SK-N-SH (cell line): ENCODE data around the gene PTPRF. TPM values are rescaled to one million over a fixed set of nuclear protein-coding genes. Genes with fewer than 3 reads are reported as not detected.

Experiments used
- CTCF ChIA-PET: fragments of 300-600, 350-600 bp; formaldehyde crosslinking; extraction: SDS; loops from one replicate; lab custom pipeline; 2021; lab: Yijun Ruan, JAX
- POLR2A ChIA-PET: fragments of 350-600 bp; sonication (Branson Sonifier 250); formaldehyde crosslinking; extraction: SDS; loops from one replicate; lab custom pipeline; 2020; ENCODE audit warnings: antibody characterized with exemption, inconsistent platforms; lab: Yijun Ruan, JAX
- DNase-seq: peaks from one replicate; pipeline ENCODE4 v3.0.0; 2012
- H2AFZ ChIP-seq: fragments of 200-600 bp; sonication (generic); 2 replicates; pipeline ENCODE4 v1.8.1; 2016; ENCODE audit warnings: antibody characterized with exemption, mild to moderate bottlenecking, low read depth
- H3F3A ChIP-seq: fragments of 200-600 bp; sonication (generic); replicated peaks from 2 replicates; pipeline ENCODE3; 2016; ENCODE audit warnings: antibody characterized with exemption, mild to moderate bottlenecking; ENCODE audit not compliant: insufficient read depth
- H3K27ac ChIP-seq, 2 experiments: fragments of 200-500 bp in 1 of 2; fragments of 200-600 bp in 1 of 2; sonication (Bioruptor generic) in 1 of 2; sonication (generic), shearing (Covaris generic) in 1 of 2; 2 replicates each; pipeline versions ENCODE4 v1.5.1 to v1.6.1; 2014 to 2016; ENCODE audit warnings: low read depth in 2 of 2, inconsistent platforms in 1 of 2, low read length in 1 of 2, mild to moderate bottlenecking in 1 of 2, mixed read lengths in 1 of 2
- H3K27me3 ChIP-seq: fragments of 200-600 bp; sonication (generic), shearing (Covaris generic); 2 replicates; pipeline ENCODE4 v1.6.1; 2016; ENCODE audit warnings: mixed run types; ENCODE audit not compliant: insufficient read depth
- H3K36me3 ChIP-seq, 2 experiments: fragments of 200-500 bp in 1 of 2; fragments of 200-600 bp in 1 of 2; sonication (Bioruptor generic) in 1 of 2; sonication (generic) in 1 of 2; replicated peaks in 1 of 2; 2 replicates each; pipeline versions ENCODE3 to v1.5.1; 2014 to 2016; ENCODE audit warnings: low read length in 1 of 2, mild to moderate bottlenecking in 1 of 2; ENCODE audit not compliant: insufficient read depth in 2 of 2, control insufficient read depth in 1 of 2
- H3K4me1 ChIP-seq, 2 experiments: fragments of 200-500 bp in 1 of 2; fragments of 200-600 bp in 1 of 2; sonication (Bioruptor generic) in 1 of 2; sonication (generic), shearing (Covaris generic) in 1 of 2; 2 replicates each; pipeline versions ENCODE4 v1.5.1 to v1.6.1; 2014 to 2016; ENCODE audit warnings: low read depth in 1 of 2, low read length in 1 of 2, mixed run types in 1 of 2; ENCODE audit not compliant: insufficient read depth in 2 of 2, control insufficient read depth in 1 of 2
- H3K4me2 ChIP-seq: fragments of 200-600 bp; sonication (generic), shearing (Covaris generic); 2 replicates; pipeline ENCODE4 v1.6.1; 2017; ENCODE audit warnings: mixed run types
- H3K4me3 ChIP-seq, 2 experiments: fragments of 200-500 bp in 1 of 2; fragments of 200-600 bp in 1 of 2; sonication (Bioruptor generic) in 1 of 2; sonication (generic), shearing (Covaris generic) in 1 of 2; 2 replicates each; pipeline versions ENCODE4 v1.5.1 to v1.8.1; 2014 to 2016; ENCODE audit warnings: low read depth in 2 of 2, inconsistent platforms in 1 of 2, low read length in 1 of 2, mild to moderate bottlenecking in 1 of 2, mixed read lengths in 1 of 2, moderate library complexity in 1 of 2
- H3K79me2 ChIP-seq: fragments of 200-600 bp; sonication (generic); 2 replicates; pipeline ENCODE4 v1.8.1; 2017; ENCODE audit warnings: mild to moderate bottlenecking; ENCODE audit not compliant: insufficient read depth
- H3K9ac ChIP-seq: fragments of 200-600 bp; sonication (generic); 2 replicates; pipeline ENCODE4 v1.6.1; 2017; ENCODE audit warnings: mixed run types
- H3K9me2 ChIP-seq: fragments of 200-600 bp; sonication (generic); 2 replicates; pipeline ENCODE4 v1.6.1; 2017; ENCODE audit warnings: mixed run types
- H3K9me3 ChIP-seq: fragments of 200-600 bp; sonication (generic); 2 replicates; pipeline ENCODE4 v1.6.1; 2017; ENCODE audit warnings: mixed run types, mild to moderate bottlenecking, moderate library complexity
- H4K20me1 ChIP-seq: fragments of 200-600 bp; sonication (generic); 2 replicates; pipeline ENCODE4 v1.6.1; 2017; ENCODE audit warnings: mild to moderate bottlenecking, mixed run types; ENCODE audit not compliant: insufficient read depth
- CHD2 ChIP-seq: fragments of 150-350 bp; IDR thresholded peaks from 2 replicates; pipeline ENCODE4 v1.6.1; 2018; ENCODE audit warnings: low read length; ENCODE audit not compliant: partially characterized antibody
- CTCF ChIP-seq: fragments of 200-600 bp; sonication (generic); IDR thresholded peaks from 2 replicates; pipeline ENCODE4 v1.6.1; 2017; ENCODE audit warnings: antibody characterized with exemption, mild to moderate bottlenecking, moderate library complexity
- FOXJ3 ChIP-seq: sonication (generic); formaldehyde crosslinking; IDR thresholded peaks from 2 replicates; pipeline ENCODE4 v1.5.1; 2020; ENCODE audit warnings: mild to moderate bottlenecking, missing genetic modification reagents
- FOXM1 ChIP-seq: IDR thresholded peaks from 2 replicates; pipeline ENCODE4 v1.4.0; 2012; ENCODE audit warnings: low read depth, mild to moderate bottlenecking
- RFX5 ChIP-seq: IDR thresholded peaks from 2 replicates; pipeline ENCODE4 v1.6.1; 2012; ENCODE audit warnings: mild to moderate bottlenecking, improper control_type of control experiment, low read length
- RXRA ChIP-seq: IDR thresholded peaks from 2 replicates; pipeline ENCODE4 v1.4.0; 2012; ENCODE audit warnings: low read depth, mild to moderate bottlenecking, borderline replicate concordance
- SIN3A ChIP-seq: IDR thresholded peaks from 2 replicates; pipeline ENCODE4 v1.6.1; 2012; ENCODE audit warnings: low read depth, mild to moderate bottlenecking, low read length, moderate library complexity, borderline replicate concordance
- TAF1 ChIP-seq: IDR thresholded peaks from 2 replicates; pipeline ENCODE4 v1.6.1; 2012; ENCODE audit warnings: low read depth, mild to moderate bottlenecking, low read length, moderate library complexity, borderline replicate concordance
- ZBTB33 ChIP-seq: IDR thresholded peaks from 2 replicates; pipeline ENCODE4 v1.4.0; 2012; ENCODE audit warnings: low read depth, borderline replicate concordance
- WGBS: methylation state at CpG from one replicate; pipeline ENCODE4 v1.1.6; 2017; ENCODE audit warnings: low lambda C conversion rate; 5-methylcytosine and 5-hydroxymethylcytosine counted together
- polyA plus RNA-seq, 3 experiments: library from polyadenylated mRNA; depleted of rRNA; stranded (reverse); fragments of >200 nt; gene quantifications; 2 replicates each; pipeline ENCODE4 v1.2.3, GENCODE V29; 2012
- TF ChIP-seq, protein P1 (sequence below): IDR thresholded peaks from 2 replicates; pipeline ENCODE4 v1.6.1; 2012; ENCODE audit warnings: mild to moderate bottlenecking, low read depth, low read length, moderate library complexity
- TF ChIP-seq, protein P2 (sequence below): IDR thresholded peaks from 2 replicates; pipeline ENCODE4 v1.4.0; 2012; ENCODE audit warnings: low read depth, borderline replicate concordance
- TF ChIP-seq, protein P3 (sequence below): IDR thresholded peaks from 2 replicates; pipeline ENCODE4 v1.4.0; 2012; ENCODE audit warnings: low read depth

PTPRF gene
- polyA plus RNA-seq, 1 of the 3 experiments (the other 2 are of a cell fraction) = 72.7 TPM

GRCh38 chr1:43592051-43592665 lies 61.5 kb downstream of the PTPRF start (continued):
- TF ChIP-seq, protein P1, sequence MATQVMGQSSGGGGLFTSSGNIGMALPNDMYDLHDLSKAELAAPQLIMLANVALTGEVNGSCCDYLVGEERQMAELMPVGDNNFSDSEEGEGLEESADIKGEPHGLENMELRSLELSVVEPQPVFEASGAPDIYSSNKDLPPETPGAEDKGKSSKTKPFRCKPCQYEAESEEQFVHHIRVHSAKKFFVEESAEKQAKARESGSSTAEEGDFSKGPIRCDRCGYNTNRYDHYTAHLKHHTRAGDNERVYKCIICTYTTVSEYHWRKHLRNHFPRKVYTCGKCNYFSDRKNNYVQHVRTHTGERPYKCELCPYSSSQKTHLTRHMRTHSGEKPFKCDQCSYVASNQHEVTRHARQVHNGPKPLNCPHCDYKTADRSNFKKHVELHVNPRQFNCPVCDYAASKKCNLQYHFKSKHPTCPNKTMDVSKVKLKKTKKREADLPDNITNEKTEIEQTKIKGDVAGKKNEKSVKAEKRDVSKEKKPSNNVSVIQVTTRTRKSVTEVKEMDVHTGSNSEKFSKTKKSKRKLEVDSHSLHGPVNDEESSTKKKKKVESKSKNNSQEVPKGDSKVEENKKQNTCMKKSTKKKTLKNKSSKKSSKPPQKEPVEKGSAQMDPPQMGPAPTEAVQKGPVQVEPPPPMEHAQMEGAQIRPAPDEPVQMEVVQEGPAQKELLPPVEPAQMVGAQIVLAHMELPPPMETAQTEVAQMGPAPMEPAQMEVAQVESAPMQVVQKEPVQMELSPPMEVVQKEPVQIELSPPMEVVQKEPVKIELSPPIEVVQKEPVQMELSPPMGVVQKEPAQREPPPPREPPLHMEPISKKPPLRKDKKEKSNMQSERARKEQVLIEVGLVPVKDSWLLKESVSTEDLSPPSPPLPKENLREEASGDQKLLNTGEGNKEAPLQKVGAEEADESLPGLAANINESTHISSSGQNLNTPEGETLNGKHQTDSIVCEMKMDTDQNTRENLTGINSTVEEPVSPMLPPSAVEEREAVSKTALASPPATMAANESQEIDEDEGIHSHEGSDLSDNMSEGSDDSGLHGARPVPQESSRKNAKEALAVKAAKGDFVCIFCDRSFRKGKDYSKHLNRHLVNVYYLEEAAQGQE = no peak
- no peak for TF ChIP-seq FOXM1
- TF ChIP-seq, all 33 proteins: peak for 0

GRCh38 chr1:43592974-43593683 lies 62.4 kb downstream of the PTPRF start:
- POLR2A ChIA-PET = no interaction called here
- H3K36me3 ChIP-seq = peaks cover 0 to 27% of the 10 kb centered on the region in 2 experiments
- TF ChIP-seq TAF1 = no peak

DNA sequence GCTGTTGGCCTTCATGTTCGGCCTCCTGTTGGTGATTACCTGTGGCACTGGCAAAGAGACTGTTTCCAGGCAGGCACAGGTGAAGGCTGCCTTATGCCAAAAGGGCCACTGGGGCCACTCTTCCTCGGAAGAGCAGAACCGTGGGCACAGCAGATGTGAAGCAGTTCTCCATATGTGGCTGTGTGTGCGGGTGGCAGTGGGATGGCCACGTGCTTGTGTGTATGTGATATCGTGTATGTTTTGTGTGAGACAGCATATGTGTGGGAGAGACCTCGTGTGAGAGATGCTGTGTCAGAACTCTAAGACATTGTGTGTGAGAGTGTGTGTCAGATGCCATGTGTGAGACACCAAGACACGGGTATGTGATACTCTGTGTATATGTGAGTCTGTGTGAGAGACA lies 65.9 kb downstream of the PTPRF start:
- Histone ChIP-seq H3K4me3 (no peak overlapping the region), H3K4me1 (no peaks in the 10 kb centered on the region), H3K9me3 (no peaks in the 10 kb centered on the region), H3F3A (no peaks in the 10 kb centered on the region), H3K9ac (no peak overlapping the region), H3K4me2 (no peak overlapping the region), H3K27ac (no peak overlapping the region), H3K36me3 (peaks cover 0 to 14% of the 10 kb centered on the region in 2 experiments), H2AFZ (no peak overlapping the region), H3K9me2 (no peaks in the 10 kb centered on the region), H4K20me1 (no peaks in the 10 kb centered on the region), H3K79me2 (no peaks in the 10 kb centered on the region), H3K27me3 (no peaks in the 10 kb centered on the region)
- no peak for DNase-seq
- 81% methylated on average over 7 of the region's 8 CpGs for WGBS
- no peak for TF ChIP-seq CHD2
- TF ChIP-seq, protein P2, sequence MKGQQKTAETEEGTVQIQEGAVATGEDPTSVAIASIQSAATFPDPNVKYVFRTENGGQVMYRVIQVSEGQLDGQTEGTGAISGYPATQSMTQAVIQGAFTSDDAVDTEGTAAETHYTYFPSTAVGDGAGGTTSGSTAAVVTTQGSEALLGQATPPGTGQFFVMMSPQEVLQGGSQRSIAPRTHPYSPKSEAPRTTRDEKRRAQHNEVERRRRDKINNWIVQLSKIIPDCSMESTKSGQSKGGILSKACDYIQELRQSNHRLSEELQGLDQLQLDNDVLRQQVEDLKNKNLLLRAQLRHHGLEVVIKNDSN = no peak
- TF ChIP-seq RXRA = no peak
- TF ChIP-seq CTCF = no peak
- TF ChIP-seq SIN3A = no peak
- TF ChIP-seq, protein P3, sequence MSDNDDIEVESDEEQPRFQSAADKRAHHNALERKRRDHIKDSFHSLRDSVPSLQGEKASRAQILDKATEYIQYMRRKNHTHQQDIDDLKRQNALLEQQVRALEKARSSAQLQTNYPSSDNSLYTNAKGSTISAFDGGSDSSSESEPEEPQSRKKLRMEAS = no peak
- no peak for TF ChIP-seq RFX5
- TF ChIP-seq FOXJ3 (CRISPR knock-in tag) = no peak
- TF ChIP-seq ZBTB33 = no peak
- ChIA-PET POLR2A (no interaction called here), CTCF (no interaction called here)

More at GRCh38 chr1:43592974-43593683, 62.4 kb downstream of the PTPRF start:
- Histone ChIP-seq H3K27ac (no peak overlapping the region), H3K9ac (no peak overlapping the region), H3K4me2 (no peak overlapping the region), H3F3A (no peaks in the 10 kb centered on the region), H3K9me3 (no peaks in the 10 kb centered on the region), H4K20me1 (no peaks in the 10 kb centered on the region), H3K4me3 (no peak overlapping the region), H2AFZ (no peak overlapping the region), H3K79me2 (no peaks in the 10 kb centered on the region), H3K27me3 (no peaks in the 10 kb centered on the region), H3K4me1 (peaks cover 0 to 1% of the 10 kb centered on the region in 2 experiments; a peak in 1 of 4 replicates), H3K9me2 (no peaks in the 10 kb centered on the region)
- no peak for DNase-seq
- WGBS = 97% methylated on average over 12 of the region's 16 CpGs
- CTCF ChIA-PET = no interaction called here
